MM.1S (cell line): Measurements from ENCODE around the gene FAM53A.

Experiments
- DNase-seq: peaks from one replicate; pipeline ENCODE4 v3.0.0-alpha.2; 2015
- H2AFZ ChIP-seq: fragments of 300-600 bp; sonication (generic); 2 replicates; pipeline ENCODE4 v1.6.0; 2016; ENCODE audit warnings: antibody characterized with exemption, low read length
- H3F3A ChIP-seq: fragments of 300-600 bp; sonication (generic); 2 replicates; pipeline ENCODE4 v1.6.1; 2016; ENCODE audit warnings: mild to moderate bottlenecking, antibody characterized with exemption, low read length, moderate library complexity, mixed read lengths; ENCODE audit not compliant: insufficient read depth
- H3K27ac ChIP-seq: fragments of 300-600 bp; sonication (generic); 2 replicates; pipeline ENCODE4 v1.5.1; 2016; ENCODE audit warnings: mild to moderate bottlenecking, low read length
- H3K27me3 ChIP-seq: fragments of 300-600 bp; sonication (generic); replicated peaks from 2 replicates; pipeline ENCODE4 v1.6.0; 2016; ENCODE audit warnings: low read length; ENCODE audit not compliant: insufficient read depth
- H3K36me3 ChIP-seq: fragments of 300-600 bp; sonication (generic); replicated peaks from 2 replicates; pipeline ENCODE4 v1.6.1; 2016; ENCODE audit warnings: mild to moderate bottlenecking, low read length, mixed read lengths; ENCODE audit not compliant: insufficient read depth
- H3K4me1 ChIP-seq: fragments of 300-600 bp; sonication (generic); 2 replicates; pipeline ENCODE4 v1.6.1; 2016; ENCODE audit warnings: low read length, mixed read lengths
- H3K4me2 ChIP-seq: fragments of 300-600 bp; sonication (generic); 2 replicates; pipeline ENCODE4 v1.6.0; 2016; ENCODE audit warnings: low read depth, low read length
- H3K4me3 ChIP-seq: fragments of 300-600 bp; sonication (generic); 2 replicates; pipeline ENCODE4 v1.5.1; 2016; ENCODE audit warnings: low read length, mixed read lengths
- H3K79me2 ChIP-seq: fragments of 300-600 bp; sonication (generic); 2 replicates; pipeline ENCODE4 v1.6.1; 2016; ENCODE audit warnings: mixed run types, low read length, mixed read lengths
- H3K9ac ChIP-seq: fragments of 300-600 bp; sonication (generic); 2 replicates; pipeline ENCODE4 v1.6.1; 2016; ENCODE audit warnings: low read length, mixed read lengths
- H3K9me2 ChIP-seq: fragments of 300-600 bp; sonication (generic); replicated peaks from 2 replicates; pipeline ENCODE4 v1.6.1; 2016; ENCODE audit warnings: mild to moderate bottlenecking, low read length, mixed read lengths; ENCODE audit not compliant: insufficient read depth
- H3K9me3 ChIP-seq: fragments of 300-600 bp; sonication (generic); replicated peaks from 2 replicates; pipeline ENCODE4 v1.6.1; 2016; ENCODE audit warnings: mild to moderate bottlenecking, low read length, mixed read lengths; ENCODE audit not compliant: insufficient read depth
- H4K20me1 ChIP-seq: fragments of 300-600 bp; sonication (generic); 2 replicates; pipeline ENCODE4 v1.6.1; 2016; ENCODE audit warnings: mild to moderate bottlenecking, low read length, moderate library complexity, mixed read lengths; ENCODE audit not compliant: insufficient read depth
- CTCF ChIP-seq: fragments of 300-600 bp; sonication (generic); IDR thresholded peaks from 2 replicates; pipeline ENCODE4 v1.5.1; 2016; ENCODE audit warnings: antibody characterized with exemption, low read length, mixed read lengths
- EZH2 ChIP-seq: fragments of 300-600 bp; sonication (generic); optimal IDR thresholded peaks from 2 replicates; pipeline ENCODE3; 2017; ENCODE audit warnings: low read depth, mild to moderate bottlenecking, antibody characterized with exemption, low read length, mixed read lengths
- EZH2phosphoT487 ChIP-seq: fragments of 300-600 bp; sonication (generic); IDR thresholded peaks from 2 replicates; pipeline ENCODE4 v1.6.1; 2018; ENCODE audit warnings: antibody characterized with exemption, low read length

Gene FAM53A

GRCh38 chr4:1622956-1623355, 61.2 kb downstream of the FAM53A start:
- no peaks in the 10 kb centered on the region for H3K4me1 ChIP-seq
- no peak overlapping the region for H3K9ac ChIP-seq
- TF ChIP-seq CTCF: no peak
- no peak for TF ChIP-seq EZH2
- no peak for TF ChIP-seq EZH2phosphoT487
- no peaks in the 10 kb centered on the region for H3F3A ChIP-seq
- H3K4me2 ChIP-seq: no peak overlapping the region
- H3K79me2 ChIP-seq: no peaks in the 10 kb centered on the region
- no peaks in the 10 kb centered on the region for H3K36me3 ChIP-seq
- H4K20me1 ChIP-seq: no peaks in the 10 kb centered on the region
- no peaks in the 10 kb centered on the region; the same call in 1 of the 2 replicates for H3K27me3 ChIP-seq
- H3K4me3 ChIP-seq: no peak overlapping the region
- DNase-seq: no peak
- H3K9me3 ChIP-seq: no peaks in the 10 kb centered on the region
- no peaks in the 10 kb centered on the region for H3K9me2 ChIP-seq
- H2AFZ ChIP-seq: no peak overlapping the region
- H3K27ac ChIP-seq: no peak overlapping the region

- no peaks in the 10 kb centered on the region for H3K9me2 ChIP-seq
- no peak overlapping the region for H3K4me2 ChIP-seq
- DNase-seq: no peak
- TF ChIP-seq CTCF (no peak), EZH2phosphoT487 (no peak), EZH2 (no peak)
- H3K4me3 ChIP-seq: no peak overlapping the region
- H3K27ac ChIP-seq: no peak overlapping the region
- H3K79me2 ChIP-seq: no peaks in the 10 kb centered on the region
- H3K9ac ChIP-seq: no peak overlapping the region
- H3F3A ChIP-seq: no peaks in the 10 kb centered on the region
- no peak overlapping the region for H2AFZ ChIP-seq
- no peaks in the 10 kb centered on the region; the same call in none of the 2 replicates for H3K27me3 ChIP-seq
- no peaks in the 10 kb centered on the region for H3K9me3 ChIP-seq
- no peaks in the 10 kb centered on the region for H4K20me1 ChIP-seq
- H3K4me1 ChIP-seq: no peaks in the 10 kb centered on the region
- no peaks in the 10 kb centered on the region for H3K36me3 ChIP-seq
Measured at GRCh38 chr4:1622238-1622637, 61.9 kb downstream of the FAM53A start.

- no peaks in the 10 kb centered on the region for H3F3A ChIP-seq
- H3K27me3 ChIP-seq: peaks cover 3% of the 10 kb centered on the region
- H3K36me3 ChIP-seq: no peaks in the 10 kb centered on the region
- no peak overlapping the region for H3K4me3 ChIP-seq
- H3K4me1 ChIP-seq: no peaks in the 10 kb centered on the region
- DNase-seq: no peak
- H4K20me1 ChIP-seq: no peaks in the 10 kb centered on the region
- no peaks in the 10 kb centered on the region for H3K79me2 ChIP-seq
- no peaks in the 10 kb centered on the region for H3K9me2 ChIP-seq
- no peak overlapping the region for H3K9ac ChIP-seq
- TF ChIP-seq EZH2 (no peak), CTCF (no peak), EZH2phosphoT487 (no peak)
- no peaks in the 10 kb centered on the region for H3K9me3 ChIP-seq
- H2AFZ ChIP-seq: no peak overlapping the region
- H3K4me2 ChIP-seq: no peak overlapping the region
- H3K27ac ChIP-seq: no peak overlapping the region
Measured at GRCh38 chr4:1621526-1621925, 62.6 kb downstream of the FAM53A start.
